Neural progenitor cell (in vitro differentiated cells): ENCODE results near the gene C1QL2. TPM values are rescaled to one million over a fixed set of nuclear protein-coding genes. Genes with fewer than 3 reads are reported as not detected.

Experiments
- DNase-seq: peaks from one replicate; pipeline ENCODE4 v3.0.0-alpha.2; 2016; ENCODE audit warnings: low spot score
- H2AFZ ChIP-seq: fragments of 200-600 bp; sonication (generic); replicated peaks from 2 replicates; pipeline ENCODE4 v1.6.1; 2016; ENCODE audit warnings: antibody characterized with exemption
- H3F3A ChIP-seq: fragments of 200-600 bp; sonication (generic); 2 replicates; pipeline ENCODE4 v1.6.1; 2016; ENCODE audit warnings: antibody characterized with exemption, low read depth
- H3K27ac ChIP-seq: fragments of 200-600 bp; sonication (generic); 2 replicates; pipeline ENCODE4 v1.5.1; 2016; ENCODE audit warnings: mild to moderate bottlenecking
- H3K27me3 ChIP-seq: fragments of 200-600 bp; sonication (generic); 2 replicates; pipeline ENCODE4 v1.6.1; 2016; ENCODE audit warnings: mild to moderate bottlenecking, moderate library complexity
- H3K36me3 ChIP-seq: fragments of 200-600 bp; sonication (generic); 2 replicates; pipeline ENCODE4 v1.5.1; 2016
- H3K4me1 ChIP-seq: fragments of 200-600 bp; sonication (generic); 2 replicates; pipeline ENCODE4 v1.6.1; 2016; ENCODE audit warnings: mixed run types
- H3K4me2 ChIP-seq: fragments of 200-600 bp; sonication (generic); 2 replicates; pipeline ENCODE4 v1.6.1; 2016
- H3K4me3 ChIP-seq: fragments of 200-600 bp; sonication (generic); 2 replicates; pipeline ENCODE4 v1.5.1; 2016
- H3K79me2 ChIP-seq: fragments of 200-600 bp; sonication (generic); 2 replicates; pipeline ENCODE4 v1.6.1; 2016; ENCODE audit warnings: low read depth
- H3K9ac ChIP-seq: fragments of 200-600 bp; sonication (generic); 2 replicates; pipeline ENCODE4 v1.6.1; 2016
- H3K9me3 ChIP-seq: fragments of 200-600 bp; sonication (generic); 2 replicates; pipeline ENCODE4 v1.5.1; 2016; ENCODE audit warnings: low read depth
- H4K20me1 ChIP-seq: fragments of 200-600 bp; sonication (generic); 2 replicates; pipeline ENCODE4 v1.6.1; 2016; ENCODE audit warnings: low read depth
- H3K27ac Mint-ChIP-seq: 3 replicates; pipeline ENCODE4 v1.8.0; 2021; ENCODE audit warnings: mixed read lengths
- H3K27me3 Mint-ChIP-seq: 2 replicates; pipeline ENCODE4 v1.8.0; 2022; ENCODE audit warnings: low read depth, mild to moderate bottlenecking, inconsistent platforms, moderate library complexity, mixed read lengths; ENCODE audit not compliant: insufficient read depth
- H3K36me3 Mint-ChIP-seq: 3 replicates; pipeline ENCODE4 v1.8.0; 2021; ENCODE audit warnings: mixed read lengths
- H3K4me1 Mint-ChIP-seq: 3 replicates; pipeline ENCODE4 v1.8.0; 2021; ENCODE audit warnings: mixed read lengths
- H3K4me3 Mint-ChIP-seq: 3 replicates; pipeline ENCODE4 v1.8.0; 2021; ENCODE audit warnings: mild to moderate bottlenecking, moderate library complexity, mixed read lengths
- H3K9me3 Mint-ChIP-seq: 3 replicates; pipeline ENCODE4 v1.8.0; 2020; ENCODE audit warnings: mixed read lengths
- CTCF ChIP-seq: fragments of 200-600 bp; sonication (generic); IDR thresholded peaks from 2 replicates; pipeline ENCODE4 v1.5.1; 2017; ENCODE audit warnings: antibody characterized with exemption, mild to moderate bottlenecking
- EZH2 ChIP-seq: fragments of 200-600 bp; sonication (generic); IDR thresholded peaks from 2 replicates; pipeline ENCODE4 v1.6.1; 2017; ENCODE audit warnings: antibody characterized with exemption, mild to moderate bottlenecking, moderate library complexity
- EZH2phosphoT487 ChIP-seq: fragments of 200-600 bp; sonication (generic); IDR thresholded peaks from 2 replicates; pipeline ENCODE4 v1.6.1; 2017; ENCODE audit warnings: antibody characterized with exemption
- total RNA-seq: library from RNA; depleted of rRNA; stranded (reverse); fragments of >200 nt; gene quantifications from 2 replicates; pipeline ENCODE4 v1.2.3, GENCODE V29; 2015; ENCODE audit warnings: low replicate concordance

C1QL2 gene
- total RNA-seq, 1 donor from 2014 or later: not detected

- Histone ChIP-seq H2AFZ (no peak overlapping the region), H3K4me3 (no peak overlapping the region), H3K4me2 (no peak overlapping the region), H3K9ac (no peak overlapping the region), H3K36me3 (no peaks in the 10 kb centered on the region), H3K4me1 (peaks cover 3% of the 10 kb centered on the region), H3K79me2 (no peaks in the 10 kb centered on the region), H3F3A (no peaks in the 10 kb centered on the region), H3K27ac (no peak overlapping the region), H3K27me3 (peaks cover 6% of the 10 kb centered on the region), H3K9me3 (no peaks in the 10 kb centered on the region), H4K20me1 (no peaks in the 10 kb centered on the region)
- Mint-ChIP-seq H3K36me3 (no peaks in the 10 kb centered on the region), H3K4me1 (peaks cover 7% of the 10 kb centered on the region), H3K4me3 (no peak overlapping the region), H3K27ac (no peak overlapping the region), H3K27me3 (peaks cover 3% of the 10 kb centered on the region), H3K9me3 (no peaks in the 10 kb centered on the region)
- DNase-seq: no peak
- no peak for TF ChIP-seq CTCF
- no peak for TF ChIP-seq EZH2
- no peak for TF ChIP-seq EZH2phosphoT487
Observed at GRCh38 chr2:119201815-119202214, 43.3 kb upstream of the C1QL2 start.

GRCh38 chr2:119198240-119198840 lies 39.8 kb upstream of the C1QL2 start:
- TF ChIP-seq EZH2 (no peak), CTCF (no peak), EZH2phosphoT487 (no peak)
- peaks cover 11% of the 10 kb centered on the region for H3K4me1 ChIP-seq
- Mint-ChIP-seq H3K27me3 (peaks cover 11% of the 10 kb centered on the region), H3K4me3 (no peak overlapping the region), H3K36me3 (no peaks in the 10 kb centered on the region), H3K9me3 (no peaks in the 10 kb centered on the region), H3K4me1 (peaks cover 17% of the 10 kb centered on the region), H3K27ac (no peak overlapping the region)
- no peak overlapping the region for H3K27ac ChIP-seq
- DNase-seq: no peak
- H3F3A ChIP-seq: peaks cover 7% of the 10 kb centered on the region
- H3K9ac ChIP-seq: no peak overlapping the region
- H2AFZ ChIP-seq: no peak overlapping the region
- H3K4me2 ChIP-seq: no peak overlapping the region
- no peaks in the 10 kb centered on the region for H4K20me1 ChIP-seq
- no peak overlapping the region for H3K4me3 ChIP-seq
- H3K79me2 ChIP-seq: no peaks in the 10 kb centered on the region
- H3K36me3 ChIP-seq: no peaks in the 10 kb centered on the region
- peaks cover 21% of the 10 kb centered on the region for H3K27me3 ChIP-seq
- H3K9me3 ChIP-seq: no peaks in the 10 kb centered on the region

GRCh38 chr2:119197529-119198239 lies 39.1 kb upstream of the C1QL2 start:
- Histone ChIP-seq H3K27me3 (peaks cover 21% of the 10 kb centered on the region), H3F3A (peaks cover 7% of the 10 kb centered on the region), H3K4me2 (no peak overlapping the region), H4K20me1 (no peaks in the 10 kb centered on the region), H3K4me1 (peaks cover 11% of the 10 kb centered on the region), H3K4me3 (no peak overlapping the region), H3K9me3 (no peaks in the 10 kb centered on the region), H3K27ac (no peak overlapping the region), H3K79me2 (no peaks in the 10 kb centered on the region), H3K36me3 (no peaks in the 10 kb centered on the region), H3K9ac (no peak overlapping the region), H2AFZ (no peak overlapping the region)
- H3K4me1 Mint-ChIP-seq: peaks cover 17% of the 10 kb centered on the region
- no peak for DNase-seq
- H3K9me3 Mint-ChIP-seq: peaks cover 2% of the 10 kb centered on the region
- H3K36me3 Mint-ChIP-seq: no peaks in the 10 kb centered on the region
- TF ChIP-seq EZH2 (no peak), EZH2phosphoT487 (no peak), CTCF (no peak)
- no peak overlapping the region for H3K4me3 Mint-ChIP-seq
- no peak overlapping the region for H3K27ac Mint-ChIP-seq
- H3K27me3 Mint-ChIP-seq: peaks cover 11% of the 10 kb centered on the region
